Measurements from ENCODE around the gene MYCBP2. TPM values are rescaled to one million over a fixed set of nuclear protein-coding genes. Genes with fewer than 3 reads are reported as not detected.
"Not testable (repeated sequence)": the region's sequence is repeated elsewhere in the genome, so short reads cannot be mapped to it uniquely, and the experiment has no call there.

The MYCBP2 gene
- total RNA-seq, 1 donor from 2014 or later: 42.2 TPM

DNA sequence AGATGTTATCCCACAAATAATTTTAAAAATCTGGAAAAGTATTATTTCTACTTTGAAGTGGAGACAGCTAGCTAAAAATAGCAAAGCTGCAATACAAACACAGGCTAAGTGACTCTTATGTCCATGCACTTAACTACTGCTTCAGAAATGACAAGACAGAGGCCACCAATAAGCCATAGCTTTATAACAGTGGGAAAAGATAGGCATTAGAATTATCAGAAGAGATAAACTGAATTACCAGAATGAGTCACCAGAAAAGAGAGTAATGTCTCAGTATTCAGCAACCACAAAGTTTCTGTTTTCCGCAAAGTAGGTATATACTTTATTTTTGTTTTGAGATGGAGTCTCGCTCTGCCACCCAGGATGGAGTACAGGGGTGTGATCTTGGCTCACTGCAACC is 317.9 kb downstream of the MYCBP2 start:
- H3K4me1 ChIP-seq: peaks cover 49% of the 10 kb centered on the region
- H3K27ac ChIP-seq (replicated peaks): peak overlapping the region; percentile 54
- TF ChIP-seq, protein P1, sequence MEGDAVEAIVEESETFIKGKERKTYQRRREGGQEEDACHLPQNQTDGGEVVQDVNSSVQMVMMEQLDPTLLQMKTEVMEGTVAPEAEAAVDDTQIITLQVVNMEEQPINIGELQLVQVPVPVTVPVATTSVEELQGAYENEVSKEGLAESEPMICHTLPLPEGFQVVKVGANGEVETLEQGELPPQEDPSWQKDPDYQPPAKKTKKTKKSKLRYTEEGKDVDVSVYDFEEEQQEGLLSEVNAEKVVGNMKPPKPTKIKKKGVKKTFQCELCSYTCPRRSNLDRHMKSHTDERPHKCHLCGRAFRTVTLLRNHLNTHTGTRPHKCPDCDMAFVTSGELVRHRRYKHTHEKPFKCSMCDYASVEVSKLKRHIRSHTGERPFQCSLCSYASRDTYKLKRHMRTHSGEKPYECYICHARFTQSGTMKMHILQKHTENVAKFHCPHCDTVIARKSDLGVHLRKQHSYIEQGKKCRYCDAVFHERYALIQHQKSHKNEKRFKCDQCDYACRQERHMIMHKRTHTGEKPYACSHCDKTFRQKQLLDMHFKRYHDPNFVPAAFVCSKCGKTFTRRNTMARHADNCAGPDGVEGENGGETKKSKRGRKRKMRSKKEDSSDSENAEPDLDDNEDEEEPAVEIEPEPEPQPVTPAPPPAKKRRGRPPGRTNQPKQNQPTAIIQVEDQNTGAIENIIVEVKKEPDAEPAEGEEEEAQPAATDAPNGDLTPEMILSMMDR (IDR thresholded peaks at IDR 0.05; ENCODE audit: borderline replicate concordance): no peak

DNA sequence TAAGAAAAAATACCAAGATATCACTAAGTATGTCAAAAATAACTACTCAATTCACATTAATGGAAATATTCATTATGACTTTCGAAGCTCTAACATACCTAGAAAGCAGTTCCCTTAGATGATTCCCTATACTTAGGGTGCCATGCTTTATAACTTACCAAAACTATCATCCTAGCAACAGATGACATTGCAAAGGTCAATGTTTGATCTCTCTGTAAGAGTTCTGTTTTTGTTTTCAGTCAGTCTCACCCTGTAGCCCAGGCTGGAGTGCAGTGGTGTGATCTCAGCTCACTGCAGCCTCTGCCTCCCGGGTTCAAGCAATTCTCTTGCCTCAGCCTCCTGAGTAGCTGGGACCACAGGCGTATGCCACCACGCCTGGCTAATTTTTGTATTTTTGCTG is 318.6 kb downstream of the MYCBP2 start:
- H3K9me3 ChIP-seq (replicated peaks); H3K27me3 ChIP-seq (ENCODE audit: low read depth); DNase-seq; intact Hi-C loops (cut with micrococcal nuclease); H3K4me3 ChIP-seq: not testable (repeated sequence)
- peak overlapping the region; percentile 54 for H3K27ac ChIP-seq (replicated peaks)
- peaks cover 78% of the 10 kb centered on the region for H3K36me3 ChIP-seq
- H3K4me1 ChIP-seq: peaks cover 43% of the 10 kb centered on the region

More for the DNA sequence above, 317.9 kb downstream of the MYCBP2 start:
- Histone ChIP-seq H3K27me3 (ENCODE audit: low read depth) (no peaks in the 10 kb centered on the region), H3K4me3 (no peak overlapping the region), H3K9me3 (replicated peaks) (no peaks in the 10 kb centered on the region), H3K36me3 (peaks cover 85% of the 10 kb centered on the region)
- DNase-seq: no peak
- intact Hi-C loops (cut with micrococcal nuclease): no loop called here

DNA sequence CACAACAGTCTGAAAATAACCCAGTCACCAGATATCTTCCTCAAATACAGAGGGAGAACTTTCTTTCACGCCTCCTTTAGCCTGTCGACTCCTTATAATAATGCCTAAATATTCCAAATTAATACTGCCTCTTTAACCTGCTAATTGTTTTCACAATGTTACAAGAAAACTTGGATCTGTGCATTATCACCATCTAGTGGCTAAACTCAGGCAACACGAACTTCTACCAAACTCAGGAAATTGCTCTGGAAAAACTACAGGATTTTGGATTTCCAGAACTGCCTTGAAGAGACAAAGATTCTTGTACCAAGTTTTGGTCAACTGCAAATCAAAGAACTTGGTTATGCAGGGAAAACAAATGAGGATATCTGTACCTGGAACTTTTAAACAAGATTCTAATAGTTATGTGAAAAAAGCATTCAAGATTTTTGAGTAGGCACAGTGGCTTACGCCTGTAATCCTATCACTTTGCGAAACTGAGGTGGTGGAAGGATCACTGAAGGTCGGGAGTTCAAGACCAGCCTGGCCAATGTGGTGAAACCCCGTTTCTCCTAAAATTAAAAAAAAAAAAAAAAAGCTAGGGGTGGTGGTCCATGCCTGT is 324.2 kb downstream of the MYCBP2 start:
- Histone ChIP-seq H3K36me3 (peaks cover 56% of the 10 kb centered on the region), H3K9me3 (replicated peaks) (no peaks in the 10 kb centered on the region), H3K4me3 (no peak overlapping the region), H3K4me1 (peaks cover 42% of the 10 kb centered on the region), H3K27me3 (ENCODE audit: low read depth) (no peaks in the 10 kb centered on the region), H3K27ac (replicated peaks) (peak overlapping the region; percentile 9)
- no peak for DNase-seq
- intact Hi-C loops (cut with micrococcal nuclease): no loop called here
- TF ChIP-seq, protein P1 (IDR thresholded peaks at IDR 0.05; ENCODE audit: borderline replicate concordance): peak; percentile 71

DNA sequence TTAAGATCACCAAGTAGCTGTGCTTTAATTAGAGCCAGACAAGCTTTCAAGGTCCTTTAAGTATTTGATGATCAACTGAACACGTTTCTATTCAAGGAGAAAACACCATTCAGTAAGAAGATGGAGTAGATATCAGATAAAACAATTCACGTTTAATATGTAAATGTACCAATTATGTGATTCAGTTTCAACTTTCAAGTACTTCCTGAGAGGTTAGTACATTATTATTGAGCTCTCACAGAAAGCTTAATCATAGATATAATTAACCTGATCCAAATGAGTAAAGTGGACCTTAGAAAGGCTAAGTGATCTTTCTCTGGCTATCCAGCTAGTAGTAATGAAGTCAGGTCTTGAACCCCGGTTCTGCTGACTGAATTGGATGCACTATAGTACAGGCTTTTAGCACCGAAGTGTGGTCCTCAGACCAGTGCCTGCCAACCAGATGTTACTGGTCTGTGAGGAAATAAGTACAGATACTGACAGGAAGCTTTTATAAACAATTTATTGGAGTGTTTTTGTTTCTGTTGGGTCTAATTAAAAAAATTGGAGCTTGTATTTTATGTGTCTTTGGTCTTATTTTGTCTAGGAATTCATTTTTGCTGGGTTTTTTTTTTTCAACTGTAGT is 324.8 kb downstream of the MYCBP2 start:
- Histone ChIP-seq H3K9me3 (replicated peaks) (no peaks in the 10 kb centered on the region), H3K4me1 (peaks cover 40% of the 10 kb centered on the region), H3K27ac (replicated peaks) (peak overlapping the region; percentile 9), H3K4me3 (no peak overlapping the region), H3K27me3 (ENCODE audit: low read depth) (no peaks in the 10 kb centered on the region), H3K36me3 (peaks cover 52% of the 10 kb centered on the region)
- TF ChIP-seq, protein P1 (IDR thresholded peaks at IDR 0.05; ENCODE audit: borderline replicate concordance): no peak
- no peak for DNase-seq
- intact Hi-C loops (cut with micrococcal nuclease): no loop called here

DNA sequence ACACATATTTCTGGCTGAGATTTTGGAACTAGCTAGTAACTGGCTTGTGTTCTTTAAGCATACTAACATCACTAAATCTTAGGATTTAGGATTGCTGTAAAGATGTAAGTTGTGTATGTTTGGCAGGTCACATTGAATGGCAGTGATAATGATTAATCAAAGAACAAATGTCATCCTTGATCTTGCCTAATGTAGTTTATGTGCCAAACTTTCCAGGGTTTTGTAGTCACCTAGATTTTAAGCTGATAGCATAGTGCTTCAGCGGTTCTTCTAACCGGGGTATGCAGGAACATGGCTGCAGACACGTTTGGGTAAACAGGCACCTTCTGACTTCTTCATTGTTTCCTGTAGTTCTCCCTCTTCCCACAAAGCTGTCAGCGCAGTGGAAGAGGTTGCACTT is 325.4 kb downstream of the MYCBP2 start:
- intact Hi-C loops (cut with micrococcal nuclease): no loop called here
- Histone ChIP-seq H3K4me3 (no peak overlapping the region), H3K9me3 (replicated peaks) (no peaks in the 10 kb centered on the region), H3K36me3 (peaks cover 52% of the 10 kb centered on the region), H3K27me3 (ENCODE audit: low read depth) (no peaks in the 10 kb centered on the region), H3K4me1 (peaks cover 35% of the 10 kb centered on the region), H3K27ac (replicated peaks) (peak overlapping the region; percentile 9)
- no peak for DNase-seq
- TF ChIP-seq, protein P1 (IDR thresholded peaks at IDR 0.05; ENCODE audit: borderline replicate concordance): no peak

DNA sequence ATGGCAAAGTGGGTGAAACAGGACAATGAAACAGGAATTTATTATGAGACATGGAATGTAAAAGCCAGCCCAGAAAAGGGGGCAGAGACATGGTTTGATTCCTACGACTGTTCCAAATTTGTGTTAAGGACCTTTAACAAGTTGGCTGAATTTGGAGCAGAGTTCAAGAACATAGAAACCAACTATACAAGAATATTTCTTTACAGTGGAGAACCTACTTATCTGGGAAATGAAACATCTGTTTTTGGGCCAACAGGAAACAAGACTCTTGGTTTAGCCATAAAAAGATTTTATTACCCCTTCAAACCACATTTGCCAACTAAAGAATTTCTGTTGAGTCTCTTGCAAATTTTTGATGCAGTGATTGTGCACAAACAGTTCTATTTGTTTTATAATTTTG is 326.4 kb downstream of the MYCBP2 start:
- H3K27me3 ChIP-seq (ENCODE audit: low read depth): no peaks in the 10 kb centered on the region
- intact Hi-C loops (cut with micrococcal nuclease): no loop called here
- TF ChIP-seq, protein P1 (IDR thresholded peaks at IDR 0.05; ENCODE audit: borderline replicate concordance): no peak
- H3K27ac ChIP-seq (replicated peaks): no peak overlapping the region
- no peak for DNase-seq
- H3K9me3 ChIP-seq (replicated peaks): no peaks in the 10 kb centered on the region
- peaks cover 27% of the 10 kb centered on the region for H3K4me1 ChIP-seq
- H3K36me3 ChIP-seq: peaks cover 54% of the 10 kb centered on the region
- no peak overlapping the region for H3K4me3 ChIP-seq
